H54 (cell line): ENCODE results near the gene ACY1.
"Not testable (repeated sequence)": the region's sequence is repeated elsewhere in the genome, so short reads cannot be mapped to it uniquely, and the experiment has no call there.

ENCODE experiments used
- DNase-seq: peaks from one replicate; pipeline ENCODE4 v3.0.0; 2011; ENCODE audit warnings: low spot score, mixed read lengths; ENCODE audit not compliant: insufficient read length
- FAIRE-seq: peaks from 3 replicates; lab custom pipeline; 2011; peaks lifted over from hg19 to GRCh38; lab: Jason Lieb, UNC
- POLR2A ChIP-seq: IDR thresholded peaks from 2 replicates; pipeline ENCODE4 v1.6.1; 2011; ENCODE audit warnings: low read depth, mild to moderate bottlenecking, low read length

The ACY1 gene

GRCh38 chr3:52022323-52023100 lies 39.2 kb downstream of the ACY1 start:
- DNase-seq (no peak), FAIRE-seq (no peak)
- no peak for TF ChIP-seq POLR2A

- TF ChIP-seq POLR2A, result no peak
- no peak for DNase-seq
- FAIRE-seq, result no peak
These were observed 39.9 kb downstream of the ACY1 start for GRCh38 chr3:52023101-52023770.

GRCh38 chr3:52023860-52024764 lies 40.8 kb downstream of the ACY1 start:
- no peak for DNase-seq

GRCh38 chr3:52024765-52025452 lies 41.6 kb downstream of the ACY1 start:
- no peak for DNase-seq
- FAIRE-seq, result no peak
- no peak for TF ChIP-seq POLR2A

More at GRCh38 chr3:52023860-52024764, 40.8 kb downstream of the ACY1 start:
- FAIRE-seq, result no peak
- TF ChIP-seq POLR2A, result no peak

- FAIRE-seq, result no peak
- TF ChIP-seq POLR2A, result no peak
- no peak for DNase-seq
These were observed 42.1 kb downstream of the ACY1 start for GRCh38 chr3:52025453-52025852.

- TF ChIP-seq POLR2A, result no peak
- DNase-seq (no peak), FAIRE-seq (no peak)
These were observed 42.7 kb downstream of the ACY1 start for GRCh38 chr3:52026041-52026440.

GRCh38 chr3:52028572-52028971 lies 45.2 kb downstream of the ACY1 start:
- DNase-seq, result peak; percentile 59
- TF ChIP-seq POLR2A, result no peak
- no peak for FAIRE-seq

GRCh38 chr3:52029053-52029452 lies 45.7 kb downstream of the ACY1 start:
- no peak for TF ChIP-seq POLR2A
- DNase-seq, result no peak
- FAIRE-seq, result no peak

- DNase-seq (no peak), FAIRE-seq (no peak)
- no peak for TF ChIP-seq POLR2A
These were observed 46.2 kb downstream of the ACY1 start for GRCh38 chr3:52029535-52029934.

GRCh38 chr3:52030714-52031310 lies 47.5 kb downstream of the ACY1 start:
- no peak for DNase-seq
- TF ChIP-seq POLR2A, result no peak
- no peak for FAIRE-seq

GRCh38 chr3:52031896-52032295 lies 48.6 kb downstream of the ACY1 start:
- FAIRE-seq (no peak), DNase-seq (no peak)
- TF ChIP-seq POLR2A, result no peak

GRCh38 chr3:52032702-52033408 lies 49.5 kb downstream of the ACY1 start:
- DNase-seq (no peak), FAIRE-seq (no peak)
- TF ChIP-seq POLR2A, result no peak

- not testable (repeated sequence) for FAIRE-seq, DNase-seq
These were observed 50.4 kb downstream of the ACY1 start for GRCh38 chr3:52033748-52034147.
